ENCODE results near the gene IL6.

- TF ChIP-seq, protein P1, sequence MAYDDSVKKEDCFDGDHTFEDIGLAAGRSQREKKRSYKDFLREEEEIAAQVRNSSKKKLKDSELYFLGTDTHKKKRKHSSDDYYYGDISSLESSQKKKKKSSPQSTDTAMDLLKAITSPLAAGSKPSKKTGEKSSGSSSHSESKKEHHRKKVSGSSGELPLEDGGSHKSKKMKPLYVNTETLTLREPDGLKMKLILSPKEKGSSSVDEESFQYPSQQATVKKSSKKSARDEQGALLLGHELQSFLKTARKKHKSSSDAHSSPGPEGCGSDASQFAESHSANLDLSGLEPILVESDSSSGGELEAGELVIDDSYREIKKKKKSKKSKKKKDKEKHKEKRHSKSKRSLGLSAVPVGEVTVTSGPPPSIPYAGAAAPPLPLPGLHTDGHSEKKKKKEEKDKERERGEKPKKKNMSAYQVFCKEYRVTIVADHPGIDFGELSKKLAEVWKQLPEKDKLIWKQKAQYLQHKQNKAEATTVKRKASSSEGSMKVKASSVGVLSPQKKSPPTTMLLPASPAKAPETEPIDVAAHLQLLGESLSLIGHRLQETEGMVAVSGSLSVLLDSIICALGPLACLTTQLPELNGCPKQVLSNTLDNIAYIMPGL (CRISPR knock-in tag; IDR thresholded peaks at IDR 0.05) = no peak
- TF ChIP-seq, protein P2, sequence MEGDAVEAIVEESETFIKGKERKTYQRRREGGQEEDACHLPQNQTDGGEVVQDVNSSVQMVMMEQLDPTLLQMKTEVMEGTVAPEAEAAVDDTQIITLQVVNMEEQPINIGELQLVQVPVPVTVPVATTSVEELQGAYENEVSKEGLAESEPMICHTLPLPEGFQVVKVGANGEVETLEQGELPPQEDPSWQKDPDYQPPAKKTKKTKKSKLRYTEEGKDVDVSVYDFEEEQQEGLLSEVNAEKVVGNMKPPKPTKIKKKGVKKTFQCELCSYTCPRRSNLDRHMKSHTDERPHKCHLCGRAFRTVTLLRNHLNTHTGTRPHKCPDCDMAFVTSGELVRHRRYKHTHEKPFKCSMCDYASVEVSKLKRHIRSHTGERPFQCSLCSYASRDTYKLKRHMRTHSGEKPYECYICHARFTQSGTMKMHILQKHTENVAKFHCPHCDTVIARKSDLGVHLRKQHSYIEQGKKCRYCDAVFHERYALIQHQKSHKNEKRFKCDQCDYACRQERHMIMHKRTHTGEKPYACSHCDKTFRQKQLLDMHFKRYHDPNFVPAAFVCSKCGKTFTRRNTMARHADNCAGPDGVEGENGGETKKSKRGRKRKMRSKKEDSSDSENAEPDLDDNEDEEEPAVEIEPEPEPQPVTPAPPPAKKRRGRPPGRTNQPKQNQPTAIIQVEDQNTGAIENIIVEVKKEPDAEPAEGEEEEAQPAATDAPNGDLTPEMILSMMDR (IDR thresholded peaks at IDR 0.05) = no peak
- no peak for TF ChIP-seq TCF7 (CRISPR knock-in tag; IDR thresholded peaks at IDR 0.05; ENCODE audit: low read depth)
- TF ChIP-seq MYBL2 (CRISPR knock-in tag; IDR thresholded peaks at IDR 0.05) = no peak
- TF ChIP-seq, protein P3, sequence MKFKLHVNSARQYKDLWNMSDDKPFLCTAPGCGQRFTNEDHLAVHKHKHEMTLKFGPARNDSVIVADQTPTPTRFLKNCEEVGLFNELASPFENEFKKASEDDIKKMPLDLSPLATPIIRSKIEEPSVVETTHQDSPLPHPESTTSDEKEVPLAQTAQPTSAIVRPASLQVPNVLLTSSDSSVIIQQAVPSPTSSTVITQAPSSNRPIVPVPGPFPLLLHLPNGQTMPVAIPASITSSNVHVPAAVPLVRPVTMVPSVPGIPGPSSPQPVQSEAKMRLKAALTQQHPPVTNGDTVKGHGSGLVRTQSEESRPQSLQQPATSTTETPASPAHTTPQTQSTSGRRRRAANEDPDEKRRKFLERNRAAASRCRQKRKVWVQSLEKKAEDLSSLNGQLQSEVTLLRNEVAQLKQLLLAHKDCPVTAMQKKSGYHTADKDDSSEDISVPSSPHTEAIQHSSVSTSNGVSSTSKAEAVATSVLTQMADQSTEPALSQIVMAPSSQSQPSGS (CRISPR knock-in tag; IDR thresholded peaks at IDR 0.05; ENCODE audit: borderline replicate concordance, low read depth) = no peak
- no peak for TF ChIP-seq ZNF416 (CRISPR knock-in tag; IDR thresholded peaks at IDR 0.05)
- TF ChIP-seq ZNF281 (CRISPR knock-in tag; IDR thresholded peaks at IDR 0.05) = no peak
- TF ChIP-seq AFF4 (CRISPR knock-in tag; IDR thresholded peaks at IDR 0.05; ENCODE audit: borderline replicate concordance) = no peak
- no peak for TF ChIP-seq ZNF232 (CRISPR knock-in tag; IDR thresholded peaks at IDR 0.05)
Observed at GRCh38 chr7:22698767-22699166, 28.2 kb upstream of the IL6 start.

All from WTC11 (cell line).